Amniotic epithelial cell (primary cell): ENCODE results near the gene LSP1.

Experiments used
- DNase-seq: peaks from one replicate; pipeline ENCODE4 v3.0.0-alpha.2; 2010; ENCODE audit warnings: low read depth

Gene LSP1

GRCh38 chr11:1848640-1849430, 4.0 kb upstream of the LSP1 start:
- no peak for DNase-seq

- no peak for DNase-seq
Observed at GRCh38 chr11:1851468-1852180, 1.3 kb upstream of the LSP1 start.

GRCh38 chr11:1852271-1852876, 510 bp upstream of the LSP1 start:
- DNase-seq = no peak

- no peak for DNase-seq
Observed at GRCh38 chr11:1853376-1854131, 670 bp downstream of the LSP1 start.

GRCh38 chr11:1854132-1854948, 1.5 kb downstream of the LSP1 start:
- DNase-seq = no peak

GRCh38 chr11:1854949-1855885, 2.3 kb downstream of the LSP1 start:
- DNase-seq = no peak

- no peak for DNase-seq
Observed at GRCh38 chr11:1855886-1856265, 3.0 kb downstream of the LSP1 start.

- no peak for DNase-seq
Observed at GRCh38 chr11:1856306-1857005, 3.6 kb downstream of the LSP1 start.

- no peak for DNase-seq
Observed at GRCh38 chr11:1857064-1857463, 4.2 kb downstream of the LSP1 start.

GRCh38 chr11:1858154-1858553, 5.3 kb downstream of the LSP1 start:
- DNase-seq = no peak

- DNase-seq = no peak
Observed at GRCh38 chr11:1858576-1858975, 5.7 kb downstream of the LSP1 start.

GRCh38 chr11:1859004-1859403, 6.1 kb downstream of the LSP1 start:
- no peak for DNase-seq

GRCh38 chr11:1860108-1860507, 7.2 kb downstream of the LSP1 start:
- DNase-seq = no peak

GRCh38 chr11:1861435-1862411, 8.8 kb downstream of the LSP1 start:
- no peak for DNase-seq

- DNase-seq = peak; percentile 68
Observed at GRCh38 chr11:1862588-1863351, 9.9 kb downstream of the LSP1 start.

- DNase-seq = peak; percentile 77
Observed at GRCh38 chr11:1863352-1864216, 10.7 kb downstream of the LSP1 start.

- DNase-seq = peak; percentile 13
Observed at GRCh38 chr11:1864231-1864630, 11.3 kb downstream of the LSP1 start.
